ENCODE data around the gene BAZ2B. TPM values are rescaled to one million over a fixed set of nuclear protein-coding genes. Genes with fewer than 3 reads are reported as not detected.

Gene BAZ2B
- polyA plus RNA-seq, 1 donor from 2014 or later, result 150 TPM

DNA sequence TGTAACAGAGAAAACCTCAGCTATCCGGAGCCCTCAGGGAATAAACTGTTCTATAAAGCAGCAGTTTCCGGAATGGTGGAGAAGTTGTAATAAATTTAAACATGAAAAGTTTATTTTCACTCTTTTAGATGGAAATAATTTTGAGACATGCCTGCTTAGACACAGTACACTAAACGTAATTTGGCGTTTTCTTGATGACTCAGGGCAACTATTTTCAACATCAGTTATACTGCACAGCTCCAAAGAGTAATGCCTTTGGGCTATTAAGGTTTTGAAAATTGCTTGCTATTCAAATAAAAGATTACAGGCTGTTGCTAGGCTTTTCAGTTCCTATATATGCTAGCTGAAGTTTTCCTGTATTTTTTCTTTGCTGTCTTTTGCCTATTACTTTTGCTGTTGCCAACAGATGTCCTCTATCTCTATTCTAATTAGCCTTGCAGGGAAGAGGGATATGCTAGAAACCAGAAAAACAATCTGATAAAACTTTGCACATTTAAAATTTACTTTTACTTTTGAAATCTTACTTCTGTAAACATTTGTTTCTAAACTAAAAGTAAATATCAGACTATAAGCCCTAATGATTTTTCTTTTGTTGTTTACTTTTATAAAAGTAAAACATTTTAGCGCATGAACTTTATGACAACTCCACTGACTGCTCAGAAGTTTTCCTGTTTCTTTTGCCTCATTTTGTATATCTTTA, 216.5 kb downstream of the BAZ2B start:
- Histone ChIP-seq H4K20me1 (ENCODE audit: insufficient read depth) (no peaks in the 10 kb centered on the region), H3K27ac (ENCODE audit: low read length) (no peak overlapping the region), H2AFZ (ENCODE audit: low read depth, low read length) (no peak overlapping the region), H3K4me3 (ENCODE audit: low read length) (no peak overlapping the region), H3K27me3 (ENCODE audit: insufficient read depth, low read depth, low read length) (no peaks in the 10 kb centered on the region), H3K36me3 (ENCODE audit: insufficient read depth, low read length) (peaks cover 9% of the 10 kb centered on the region), H3K79me2 (replicated peaks; ENCODE audit: insufficient read depth, low read length) (no peaks in the 10 kb centered on the region), H3K9ac (ENCODE audit: low read length) (no peak overlapping the region), H3K9me3 (ENCODE audit: low read length) (no peaks in the 10 kb centered on the region), H3K9me2 (ENCODE audit: insufficient read depth, low read length) (no peaks in the 10 kb centered on the region), H3F3A (ENCODE audit: insufficient read depth, low read length, poor library complexity, severe bottlenecking) (no peaks in the 10 kb centered on the region), H3K4me2 (ENCODE audit: low read length) (no peak overlapping the region)
- no peak for TF ChIP-seq POLR2AphosphoS5 (IDR thresholded peaks at IDR 0.05)
- no peak for TF ChIP-seq REST (IDR thresholded peaks at IDR 0.05; ENCODE audit: borderline replicate concordance)
- no peak for TF ChIP-seq EZH2 (IDR thresholded peaks at IDR 0.05; ENCODE audit: borderline replicate concordance, insufficient read depth, low read length, poor library complexity, severe bottlenecking)
- TF ChIP-seq EP300 (conservative IDR thresholded peaks at IDR 0.05; ENCODE audit: poor library complexity, severe bottlenecking), result no peak
- TF ChIP-seq TAF1 (IDR thresholded peaks at IDR 0.05; ENCODE audit: low read depth), result no peak

DNA sequence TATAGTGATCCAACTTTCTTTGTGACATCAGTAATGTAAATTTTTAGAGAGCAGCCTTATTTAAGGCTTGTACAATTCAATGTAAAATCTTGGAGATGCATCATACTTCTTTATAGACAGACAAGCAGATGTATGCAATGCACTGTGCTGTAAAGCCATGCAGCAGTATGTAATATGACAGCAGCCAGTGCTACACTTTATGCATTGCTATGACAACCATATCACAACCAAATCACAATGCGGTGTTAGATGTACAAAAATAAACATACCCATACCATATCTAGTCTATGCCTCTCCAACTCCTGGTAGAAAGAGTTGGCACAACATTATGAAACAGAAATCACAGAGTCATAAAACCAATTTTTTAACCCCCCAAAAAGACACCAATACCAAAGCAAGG, 219.5 kb downstream of the BAZ2B start:
- Histone ChIP-seq H3K4me3 (ENCODE audit: low read length) (no peak overlapping the region), H3K9ac (ENCODE audit: low read length) (no peak overlapping the region), H2AFZ (ENCODE audit: low read depth, low read length) (no peak overlapping the region), H3F3A (ENCODE audit: insufficient read depth, low read length, poor library complexity, severe bottlenecking) (no peaks in the 10 kb centered on the region), H3K36me3 (ENCODE audit: insufficient read depth, low read length) (no peaks in the 10 kb centered on the region), H3K9me2 (ENCODE audit: insufficient read depth, low read length) (no peaks in the 10 kb centered on the region), H3K79me2 (replicated peaks; ENCODE audit: insufficient read depth, low read length) (no peaks in the 10 kb centered on the region), H3K27ac (ENCODE audit: low read length) (no peak overlapping the region), H3K27me3 (ENCODE audit: insufficient read depth, low read depth, low read length) (no peaks in the 10 kb centered on the region), H3K9me3 (ENCODE audit: low read length) (no peaks in the 10 kb centered on the region), H4K20me1 (ENCODE audit: insufficient read depth) (no peaks in the 10 kb centered on the region), H3K4me2 (ENCODE audit: low read length) (no peak overlapping the region)
- no peak for TF ChIP-seq RAD21 (conservative IDR thresholded peaks at IDR 0.05)
- TF ChIP-seq TAF1 (IDR thresholded peaks at IDR 0.05; ENCODE audit: low read depth), result no peak
- peak; percentile 49 for TF ChIP-seq EP300 (conservative IDR thresholded peaks at IDR 0.05; ENCODE audit: poor library complexity, severe bottlenecking)
- no peak for TF ChIP-seq REST (IDR thresholded peaks at IDR 0.05; ENCODE audit: borderline replicate concordance)
- no peak for TF ChIP-seq EZH2 (IDR thresholded peaks at IDR 0.05; ENCODE audit: borderline replicate concordance, insufficient read depth, low read length, poor library complexity, severe bottlenecking)
- no peak for TF ChIP-seq CTCF (IDR thresholded peaks at IDR 0.05; ENCODE audit: poor library complexity, severe bottlenecking)
- TF ChIP-seq SMC3 (conservative IDR thresholded peaks at IDR 0.05; ENCODE audit: poor library complexity), result no peak
- TF ChIP-seq POLR2AphosphoS5 (IDR thresholded peaks at IDR 0.05), result no peak
- peak; percentile 49 for TF ChIP-seq MXI1 (conservative IDR thresholded peaks at IDR 0.05; ENCODE audit: poor library complexity, severe bottlenecking)
